CD14-positive monocyte (primary cell): ENCODE results near the gene C12orf56. TPM values are rescaled to one million over a fixed set of nuclear protein-coding genes. Genes with fewer than 3 reads are reported as not detected.

Experiments used
- DNase-seq, 3 donors: peaks; one replicate each; pipeline ENCODE4 v3.0.0-alpha.2; 2011 to 2022
- H2AFZ ChIP-seq: 2 replicates; pipeline ENCODE4 v1.6.0; 2012; ENCODE audit warnings: mild to moderate bottlenecking, low read depth, low read length, inconsistent platforms; ENCODE audit not compliant: insufficient read depth, poor library complexity, severe bottlenecking
- H3K27ac ChIP-seq, 2 donors: 1 replicate in 1 of 2; 2 replicates in 1 of 2; pipeline ENCODE4 v1.5.1; 2012 to 2013; ENCODE audit warnings: low read length in 2 of 2, control low read depth in 1 of 2, inconsistent platforms in 1 of 2, low read depth in 1 of 2, mild to moderate bottlenecking in 1 of 2
- H3K27me3 ChIP-seq, 2 donors: one replicate each; pipeline versions ENCODE4 v1.6.0 to v1.6.1; 2011 to 2013; ENCODE audit warnings: low read length in 2 of 2; ENCODE audit not compliant: control insufficient read depth in 2 of 2, insufficient read depth in 2 of 2
- H3K36me3 ChIP-seq, 2 donors: replicated peaks in 1 of 2; 1 replicate in 1 of 2; 2 replicates in 1 of 2; pipeline versions ENCODE4 v1.5.1 to v1.6.1; 2012 to 2013; ENCODE audit warnings: low read length in 2 of 2, control low read depth in 1 of 2, inconsistent platforms in 1 of 2, mild to moderate bottlenecking in 1 of 2; ENCODE audit not compliant: insufficient read depth in 2 of 2, control insufficient read depth in 1 of 2
- H3K4me1 ChIP-seq, 2 donors: 1 replicate in 1 of 2; 2 replicates in 1 of 2; pipeline versions ENCODE4 v1.5.1 to v1.6.1; 2012 to 2013; ENCODE audit warnings: low read length in 2 of 2, control low read depth in 1 of 2, inconsistent platforms in 1 of 2, mild to moderate bottlenecking in 1 of 2, moderate library complexity in 1 of 2; ENCODE audit not compliant: insufficient read depth in 2 of 2, control insufficient read depth in 1 of 2
- H3K4me2 ChIP-seq: replicated peaks from 2 replicates; pipeline ENCODE3; 2012; ENCODE audit warnings: low read length, moderate library complexity, mild to moderate bottlenecking; ENCODE audit not compliant: poor library complexity, severe bottlenecking; ENCODE audit errors: extremely low read depth
- H3K4me3 ChIP-seq, 3 experiments: fragments of 200-600 bp in 1 of 3; sonication (generic) in 1 of 3; replicated peaks in 1 of 3; 1 replicate in 2 of 3; 2 replicates in 1 of 3; pipeline ENCODE4 v1.5.1; 2011 to 2013; ENCODE audit warnings: low read length in 3 of 3, mild to moderate bottlenecking in 3 of 3, control low read depth in 2 of 3, low read depth in 2 of 3, inconsistent platforms in 1 of 3, moderate library complexity in 1 of 3
- H3K79me2 ChIP-seq: 2 replicates; pipeline ENCODE4 v1.6.0; 2012; ENCODE audit warnings: mild to moderate bottlenecking, control low read depth, inconsistent platforms, low read length, moderate library complexity; ENCODE audit not compliant: insufficient read depth
- H3K9ac ChIP-seq: 2 replicates; pipeline ENCODE4 v1.6.0; 2017; ENCODE audit warnings: low read length, mild to moderate bottlenecking; ENCODE audit not compliant: insufficient read depth, poor library complexity, severe bottlenecking
- H3K9me3 ChIP-seq, 2 donors: replicated peaks in 1 of 2; 1 replicate in 1 of 2; 2 replicates in 1 of 2; pipeline versions ENCODE4 v1.5.1 to v1.6.1; 2012 to 2013; ENCODE audit warnings: low read length in 2 of 2, control low read depth in 1 of 2; ENCODE audit not compliant: control insufficient read depth in 1 of 2, insufficient read depth in 1 of 2
- H4K20me1 ChIP-seq: 2 replicates; pipeline ENCODE4 v1.6.0; 2012; ENCODE audit warnings: mild to moderate bottlenecking, low read length, control low read depth, moderate library complexity; ENCODE audit not compliant: insufficient read depth
- H3K27ac Mint-ChIP-seq, 7 donors: one replicate each; pipeline ENCODE4 v1.8.0; 2020; ENCODE audit warnings: mild to moderate bottlenecking in 7 of 7, mixed read lengths in 7 of 7, moderate library complexity in 6 of 7, inconsistent platforms in 2 of 7
- H3K27me3 Mint-ChIP-seq, 3 donors: one replicate each; pipeline ENCODE4 v1.8.0; 2021 to 2022; ENCODE audit warnings: low read depth in 3 of 3, mild to moderate bottlenecking in 3 of 3, mixed read lengths in 3 of 3, moderate library complexity in 3 of 3, inconsistent platforms in 1 of 3
- H3K36me3 Mint-ChIP-seq, 2 donors: one replicate each; pipeline ENCODE4 v1.8.0; 2020; ENCODE audit warnings: mixed read lengths in 2 of 2, inconsistent platforms in 1 of 2, mild to moderate bottlenecking in 1 of 2
- H3K4me1 Mint-ChIP-seq: one replicate; pipeline ENCODE4 v1.8.0; 2020; ENCODE audit warnings: mild to moderate bottlenecking, mixed read lengths
- H3K4me3 Mint-ChIP-seq, 2 donors: one replicate each; pipeline ENCODE4 v1.8.0; 2020; ENCODE audit warnings: mild to moderate bottlenecking in 2 of 2, mixed read lengths in 2 of 2, moderate library complexity in 1 of 2
- H3K9me3 Mint-ChIP-seq, 7 donors: one replicate each; pipeline ENCODE4 v1.8.0; 2020 to 2022; ENCODE audit warnings: mixed read lengths in 7 of 7, mild to moderate bottlenecking in 6 of 7, moderate library complexity in 6 of 7, inconsistent platforms in 2 of 7
- WGBS: methylation state at CpG from one replicate; pipeline ENCODE4 v1.1.5; 2013; ENCODE audit warnings: missing lambda C conversion rate; ENCODE audit not compliant: insufficient coverage; 5-methylcytosine and 5-hydroxymethylcytosine counted together
- intact Hi-C, 2 donors: fragments of 100-400 bp; cut with micrococcal nuclease; formaldehyde crosslinking; loops; one replicate each; pipeline versions ENCODE4 v1.15.0 to v1.15.1; 2023
- polyA plus RNA-seq, 3 donors: library from polyadenylated mRNA; depleted of rRNA in 1 of 3; unstranded in 2 of 3; stranded (reverse) in 1 of 3; fragments of 300-500 nt in 2 of 3; fragments of >200 nt in 1 of 3; fragmentation: Illumina TruSeq in 2 of 3; gene quantifications; 1 replicate in 2 of 3; 2 replicates in 1 of 3; pipeline ENCODE4 v1.2.3, GENCODE V29; 2012 to 2021
- TF ChIP-seq, protein P1 (sequence below): fragments of 200-600 bp; IDR thresholded peaks from one replicate; pipeline ENCODE4 v1.8.0; 2022; ENCODE audit warnings: antibody characterized with exemption, mild to moderate bottlenecking

C12orf56 gene
- polyA plus RNA-seq, 3 donors, result not detected

DNA sequence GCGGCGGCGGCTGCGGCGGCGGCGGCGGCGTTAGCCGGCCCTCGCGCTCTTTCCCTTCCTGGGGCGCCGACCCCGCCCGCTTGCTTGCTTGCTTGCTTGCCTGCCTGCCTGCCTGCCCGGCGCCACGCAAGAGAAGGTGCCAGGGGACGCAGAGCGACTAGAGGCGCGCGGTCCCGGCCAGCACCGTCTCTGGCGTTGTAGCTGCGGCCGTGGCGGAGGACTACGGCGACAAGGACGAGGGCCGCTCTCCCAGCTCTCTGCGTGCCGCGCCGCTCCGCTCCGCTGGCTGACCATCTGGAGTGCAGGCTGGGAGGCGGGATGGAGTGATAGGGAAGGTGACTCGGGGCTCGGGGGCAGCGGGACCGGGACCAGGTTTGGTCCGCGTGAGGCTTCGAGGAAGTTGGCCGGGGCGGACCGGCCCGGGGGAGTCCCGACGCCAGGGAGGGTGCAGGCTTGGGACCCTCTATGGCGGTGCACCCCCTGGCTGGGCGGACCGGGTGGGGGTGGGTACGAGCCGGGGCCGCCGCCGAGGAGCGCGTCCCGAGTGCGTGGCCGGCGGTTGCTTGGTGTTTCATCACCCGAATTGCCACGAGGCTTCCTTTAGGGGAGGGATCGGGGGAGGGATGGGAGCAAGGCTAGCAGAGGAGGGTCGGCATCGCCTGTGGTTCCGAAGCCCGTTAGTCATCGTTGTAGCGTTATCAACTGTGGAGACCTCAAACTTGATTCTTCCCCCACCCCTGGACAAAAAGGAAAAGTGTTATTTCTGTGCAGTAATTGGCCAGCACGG lies 14.1 kb upstream of the C12orf56 start:
- H3K27ac ChIP-seq, result peak overlapping the region; percentile 93 to 97
- TF ChIP-seq, protein P1, sequence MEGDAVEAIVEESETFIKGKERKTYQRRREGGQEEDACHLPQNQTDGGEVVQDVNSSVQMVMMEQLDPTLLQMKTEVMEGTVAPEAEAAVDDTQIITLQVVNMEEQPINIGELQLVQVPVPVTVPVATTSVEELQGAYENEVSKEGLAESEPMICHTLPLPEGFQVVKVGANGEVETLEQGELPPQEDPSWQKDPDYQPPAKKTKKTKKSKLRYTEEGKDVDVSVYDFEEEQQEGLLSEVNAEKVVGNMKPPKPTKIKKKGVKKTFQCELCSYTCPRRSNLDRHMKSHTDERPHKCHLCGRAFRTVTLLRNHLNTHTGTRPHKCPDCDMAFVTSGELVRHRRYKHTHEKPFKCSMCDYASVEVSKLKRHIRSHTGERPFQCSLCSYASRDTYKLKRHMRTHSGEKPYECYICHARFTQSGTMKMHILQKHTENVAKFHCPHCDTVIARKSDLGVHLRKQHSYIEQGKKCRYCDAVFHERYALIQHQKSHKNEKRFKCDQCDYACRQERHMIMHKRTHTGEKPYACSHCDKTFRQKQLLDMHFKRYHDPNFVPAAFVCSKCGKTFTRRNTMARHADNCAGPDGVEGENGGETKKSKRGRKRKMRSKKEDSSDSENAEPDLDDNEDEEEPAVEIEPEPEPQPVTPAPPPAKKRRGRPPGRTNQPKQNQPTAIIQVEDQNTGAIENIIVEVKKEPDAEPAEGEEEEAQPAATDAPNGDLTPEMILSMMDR, result no peak
- H3K36me3 ChIP-seq, result peaks cover 0 to 1% of the 10 kb centered on the region in 2 donors
- H3K27me3 ChIP-seq, result no peaks in the 10 kb centered on the region
- H3K27me3 Mint-ChIP-seq, result peaks cover 0 to 5% (median 3%) of the 10 kb centered on the region in 3 donors
- H3K4me1 ChIP-seq, result peaks cover 13 to 18% of the 10 kb centered on the region in 2 donors
- peaks cover 0 to 3% (median 0%) of the 10 kb centered on the region in 7 donors for H3K9me3 Mint-ChIP-seq
- peaks cover 40% of the 10 kb centered on the region for H3K79me2 ChIP-seq
- intact Hi-C loops, result loop anchor here (5.0 to 10.0 kb wide), 5 partner anchors 48 to 560 kb away; partner anchors contain the start of genes TBK1 (in 2 of the 2), KICS2 (in 1 of the 2) and SRGAP1 (in 1 of the 2)
- peaks cover 15% of the 10 kb centered on the region for H3K4me1 Mint-ChIP-seq
- no peaks in the 10 kb centered on the region for H3K9me3 ChIP-seq
- H3K4me3 Mint-ChIP-seq, result peak overlapping the region; percentile 95 to 97
- peak overlapping the region; percentile 90 to 97 (median 97) for H3K4me3 ChIP-seq
- under 1% methylated on average over 70 of the region's 78 CpGs for WGBS
- peak overlapping the region; percentile 90 to 98 (median 95) for H3K27ac Mint-ChIP-seq
- peak; percentile 36 to 48 (median 46) for DNase-seq
- no peaks in the 10 kb centered on the region for H4K20me1 ChIP-seq
- peak overlapping the region; percentile 97 for H3K4me2 ChIP-seq
- peaks cover under 1 to 3% of the 10 kb centered on the region in 2 donors for H3K36me3 Mint-ChIP-seq
- peak overlapping the region; percentile 97 for H3K9ac ChIP-seq
- peak overlapping the region; percentile 98 for H2AFZ ChIP-seq

DNA sequence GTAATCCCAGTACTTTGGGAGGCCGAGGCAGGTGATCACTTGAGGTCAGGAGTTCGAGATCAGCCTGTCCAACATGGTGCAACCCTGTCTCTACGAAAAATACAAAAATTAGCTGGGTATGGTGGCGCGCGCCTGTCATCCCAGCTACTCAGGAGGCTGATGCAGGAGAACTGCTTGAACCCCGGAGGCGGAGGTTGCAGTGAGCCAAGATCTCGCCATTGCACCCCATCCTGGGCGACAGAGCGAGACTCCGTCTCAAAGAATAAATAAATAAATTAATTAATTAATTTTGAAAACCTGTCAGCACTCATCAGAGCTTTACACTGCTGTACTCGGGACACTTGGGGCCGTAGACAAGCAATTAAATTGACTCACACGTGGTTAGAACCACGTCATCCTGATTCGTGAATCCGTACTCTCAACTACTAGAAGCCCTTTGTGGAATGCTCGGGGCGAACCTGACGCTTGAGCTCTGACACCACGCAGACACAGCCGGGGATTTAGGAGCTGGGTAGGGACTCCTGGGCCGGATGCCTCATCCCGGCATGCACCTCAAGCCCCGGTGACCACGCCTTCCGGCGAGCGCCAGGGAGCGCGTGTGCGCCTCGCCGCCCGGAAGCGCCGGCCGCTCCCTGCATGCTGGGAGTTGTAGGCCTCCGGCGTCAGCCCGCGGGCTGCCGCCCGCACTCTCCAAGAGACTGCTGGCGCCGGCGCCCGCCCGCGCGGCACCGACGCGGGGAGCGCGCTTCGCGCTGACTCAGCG lies 13.3 kb upstream of the C12orf56 start, which contains the start of gene XPOT:
XPOT (plus strand) TSS at position 686 of the 763 bp plus-strand sequence. CDS start 5,644 bp downstream, outside the sequence.
- Histone ChIP-seq H3K36me3 (no peaks in the 10 kb centered on the region), H2AFZ (peak within 1 kb of the TSS; percentile 98), H3K27me3 (no peaks in the 10 kb centered on the region), H3K4me3 (peak within 1 kb of the TSS; percentile 90 to 97 (median 97)), H3K4me2 (peak within 1 kb of the TSS; percentile 97), H3K27ac (peak within 1 kb of the TSS; percentile 93 to 97), H3K9ac (peak within 1 kb of the TSS; percentile 97), H3K4me1 (peaks cover 13 to 18% of the 10 kb centered on the region in 2 donors), H4K20me1 (no peaks in the 10 kb centered on the region), H3K9me3 (no peaks in the 10 kb centered on the region), H3K79me2 (peaks cover 40% of the 10 kb centered on the region)
- DNase-seq, result peak; percentile 93 to 95 (median 95)
- Mint-ChIP-seq H3K36me3 (no peaks in the 10 kb centered on the region), H3K27ac (peak within 1 kb of the TSS; percentile 90 to 98 (median 96)), H3K9me3 (peaks cover 0 to 3% (median 0%) of the 10 kb centered on the region in 7 donors), H3K27me3 (peaks cover 2 to 9% (median 6%) of the 10 kb centered on the region in 3 donors), H3K4me3 (peak within 1 kb of the TSS; percentile 95 to 97), H3K4me1 (peaks cover 15% of the 10 kb centered on the region)
- TF ChIP-seq, protein P1, result no peak
- 9% methylated on average over 54 of the region's 60 CpGs for WGBS
- intact Hi-C loops, result loop anchor here (5.0 to 10.0 kb wide), 5 partner anchors 48 to 559 kb away; partner anchors contain the start of genes TBK1 (in 2 of the 2), KICS2 (in 1 of the 2) and SRGAP1 (in 1 of the 2)
